Measurements from ENCODE around the gene INPP5D. TPM values are rescaled to one million over a fixed set of nuclear protein-coding genes. Genes with fewer than 3 reads are reported as not detected.

INPP5D gene
- total RNA-seq, 3 donors from 2014 or later: 18.4 to 20.3 (median 20.0) TPM

DNA sequence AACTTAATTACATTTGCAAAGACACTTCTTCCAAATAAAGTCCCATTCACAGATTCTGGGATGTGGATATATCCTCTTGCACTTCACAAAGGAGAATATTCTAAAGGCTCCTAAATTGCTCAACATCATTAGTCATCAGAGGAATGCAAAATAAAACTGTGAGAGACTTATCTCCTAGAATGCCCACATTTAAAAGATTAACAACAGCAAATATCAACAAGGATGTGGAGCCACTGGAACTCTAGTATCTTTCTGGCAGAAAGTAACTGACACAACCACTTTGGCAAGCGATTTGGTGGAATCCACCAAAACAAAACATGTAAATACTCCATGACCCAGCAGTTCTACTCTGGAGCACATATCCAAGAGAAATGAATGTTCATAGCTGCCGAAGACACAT lies 23.1 kb upstream of the INPP5D start:
- DNase-seq (ENCODE audit: low spot score in 2 of 2): no peak
- no peaks in the 10 kb centered on the region for H3K4me1 ChIP-seq
- TF ChIP-seq, protein P1, sequence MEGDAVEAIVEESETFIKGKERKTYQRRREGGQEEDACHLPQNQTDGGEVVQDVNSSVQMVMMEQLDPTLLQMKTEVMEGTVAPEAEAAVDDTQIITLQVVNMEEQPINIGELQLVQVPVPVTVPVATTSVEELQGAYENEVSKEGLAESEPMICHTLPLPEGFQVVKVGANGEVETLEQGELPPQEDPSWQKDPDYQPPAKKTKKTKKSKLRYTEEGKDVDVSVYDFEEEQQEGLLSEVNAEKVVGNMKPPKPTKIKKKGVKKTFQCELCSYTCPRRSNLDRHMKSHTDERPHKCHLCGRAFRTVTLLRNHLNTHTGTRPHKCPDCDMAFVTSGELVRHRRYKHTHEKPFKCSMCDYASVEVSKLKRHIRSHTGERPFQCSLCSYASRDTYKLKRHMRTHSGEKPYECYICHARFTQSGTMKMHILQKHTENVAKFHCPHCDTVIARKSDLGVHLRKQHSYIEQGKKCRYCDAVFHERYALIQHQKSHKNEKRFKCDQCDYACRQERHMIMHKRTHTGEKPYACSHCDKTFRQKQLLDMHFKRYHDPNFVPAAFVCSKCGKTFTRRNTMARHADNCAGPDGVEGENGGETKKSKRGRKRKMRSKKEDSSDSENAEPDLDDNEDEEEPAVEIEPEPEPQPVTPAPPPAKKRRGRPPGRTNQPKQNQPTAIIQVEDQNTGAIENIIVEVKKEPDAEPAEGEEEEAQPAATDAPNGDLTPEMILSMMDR (IDR thresholded peaks at IDR 0.05): no peak
- TF ChIP-seq POLR2AphosphoS5 (IDR thresholded peaks at IDR 0.05) (no peak), POLR2A (IDR thresholded peaks at IDR 0.05) (no peak)
- H3K4me3 ChIP-seq: no peak overlapping the region
- H3K9me3 ChIP-seq: no peaks in the 10 kb centered on the region
- H3K27ac ChIP-seq: no peak overlapping the region
- intact Hi-C loops (cut with DNase I; ENCODE audit: low total_unique reads): no loop called here
- H3K27me3 ChIP-seq: no peaks in the 10 kb centered on the region
- no peaks in the 10 kb centered on the region for H3K36me3 ChIP-seq

DNA sequence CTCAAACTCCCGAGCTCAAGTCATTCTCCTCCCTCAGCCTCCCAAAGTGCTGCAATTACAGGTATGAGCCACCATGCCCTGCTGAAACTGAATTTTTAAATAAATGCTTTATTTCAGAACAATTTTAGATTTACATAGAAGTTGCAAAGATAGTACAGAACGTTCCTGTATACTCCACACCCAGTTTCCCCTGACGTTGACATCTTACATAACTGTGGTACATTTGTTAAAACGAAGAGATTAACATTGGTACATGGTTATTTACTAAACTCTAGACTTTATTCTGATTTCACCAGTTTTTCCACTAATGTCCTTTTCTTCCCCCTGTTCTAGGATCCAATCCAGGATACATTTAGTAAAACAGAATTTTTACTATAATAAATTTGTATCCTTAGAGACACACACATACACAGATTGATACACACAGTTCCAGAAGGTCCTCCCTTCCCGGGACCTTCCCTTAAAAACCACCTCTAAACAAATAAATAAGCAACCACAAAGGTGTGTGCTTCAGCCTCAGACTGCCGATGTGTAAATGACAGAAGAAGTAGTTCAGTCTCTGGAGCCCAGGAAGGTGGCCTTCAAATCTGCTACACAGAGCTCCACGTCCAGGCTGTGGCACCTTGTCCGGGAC lies 20.8 kb upstream of the INPP5D start:
- Histone ChIP-seq H3K27ac (no peak overlapping the region), H3K4me1 (no peaks in the 10 kb centered on the region), H3K36me3 (no peaks in the 10 kb centered on the region), H3K4me3 (no peak overlapping the region), H3K27me3 (no peaks in the 10 kb centered on the region), H3K9me3 (no peaks in the 10 kb centered on the region)
- intact Hi-C loops (cut with DNase I; ENCODE audit: low total_unique reads): no loop called here
- no peak for TF ChIP-seq POLR2AphosphoS5 (IDR thresholded peaks at IDR 0.05)
- TF ChIP-seq, protein P1 (IDR thresholded peaks at IDR 0.05): no peak
- TF ChIP-seq POLR2A (IDR thresholded peaks at IDR 0.05): no peak
- DNase-seq (ENCODE audit: low spot score in 2 of 2): no peak

DNA sequence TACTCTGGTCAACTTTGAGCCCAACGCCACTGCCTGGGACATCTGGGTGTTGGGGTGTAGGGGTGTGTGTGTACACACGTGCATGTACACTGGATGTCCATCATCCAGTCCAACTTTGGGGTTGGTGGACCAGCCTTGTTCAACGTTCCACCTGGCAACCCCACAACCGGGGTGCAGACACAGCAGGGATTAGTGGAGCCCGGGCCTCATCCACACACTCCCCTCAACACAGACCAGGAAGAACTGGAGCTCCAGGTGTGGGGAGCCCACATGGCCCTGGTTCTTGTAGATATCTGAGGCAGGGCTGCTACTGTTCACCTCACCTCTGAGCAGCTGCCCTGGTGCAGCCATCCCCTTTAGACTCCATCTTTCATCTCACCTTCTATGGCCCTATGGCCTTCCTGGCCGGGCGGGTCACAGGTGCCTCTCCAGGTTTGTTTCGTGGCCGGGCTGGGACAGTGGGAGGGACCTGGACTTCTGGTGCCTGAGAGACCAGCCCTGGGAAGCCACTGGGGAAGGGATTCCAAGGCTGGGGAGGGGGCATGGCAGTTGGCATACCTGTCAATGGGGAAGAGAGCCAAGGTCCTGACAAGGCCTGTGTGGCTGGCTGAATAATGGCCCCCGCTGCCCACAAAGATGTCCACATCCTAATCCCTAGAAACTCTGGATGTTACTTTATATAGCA lies 20.2 kb upstream of the INPP5D start:
- TF ChIP-seq, protein P1 (IDR thresholded peaks at IDR 0.05): no peak
- no peak for DNase-seq (ENCODE audit: low spot score in 2 of 2)
- H3K9me3 ChIP-seq: no peaks in the 10 kb centered on the region
- H3K27ac ChIP-seq: no peak overlapping the region
- H3K36me3 ChIP-seq: no peaks in the 10 kb centered on the region
- intact Hi-C loops (cut with DNase I; ENCODE audit: low total_unique reads): no loop called here
- no peaks in the 10 kb centered on the region for H3K4me1 ChIP-seq
- no peaks in the 10 kb centered on the region for H3K27me3 ChIP-seq
- H3K4me3 ChIP-seq: no peak overlapping the region

DNA sequence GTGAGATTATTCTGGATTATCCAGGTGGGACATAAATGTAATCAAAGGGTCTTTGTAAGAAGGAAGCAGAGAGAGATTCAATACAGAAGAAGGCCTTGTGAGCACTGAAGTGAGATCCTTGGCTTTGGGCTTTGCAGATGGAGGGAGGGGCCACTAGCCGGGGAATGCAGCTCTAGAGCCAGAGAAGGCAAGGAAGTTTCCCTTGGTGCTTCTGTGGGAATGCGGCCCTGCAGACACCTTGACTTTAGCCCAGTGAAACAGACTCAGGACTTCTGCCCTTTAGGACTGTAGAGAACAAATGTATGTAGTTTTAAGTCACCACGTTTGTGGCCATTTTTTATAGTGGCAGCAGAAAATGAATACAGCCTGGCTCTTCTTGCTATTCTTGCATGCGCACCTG lies 19.6 kb upstream of the INPP5D start:
- DNase-seq (ENCODE audit: low spot score in 2 of 2): no peak
- H3K27ac ChIP-seq: no peak overlapping the region

More for the DNA sequence above, 19.6 kb upstream of the INPP5D start:
- Histone ChIP-seq H3K4me3 (no peak overlapping the region), H3K4me1 (no peaks in the 10 kb centered on the region), H3K36me3 (no peaks in the 10 kb centered on the region), H3K9me3 (no peaks in the 10 kb centered on the region), H3K27me3 (no peaks in the 10 kb centered on the region)
- no peak for TF ChIP-seq POLR2AphosphoS5 (IDR thresholded peaks at IDR 0.05)
- TF ChIP-seq, protein P1 (IDR thresholded peaks at IDR 0.05): no peak
- no peak for TF ChIP-seq POLR2A (IDR thresholded peaks at IDR 0.05)
- intact Hi-C loops (cut with DNase I; ENCODE audit: low total_unique reads): no loop called here
